ENCODE data around the gene EEF1G. TPM values are rescaled to one million over a fixed set of nuclear protein-coding genes. Genes with fewer than 3 reads are reported as not detected.

EEF1G gene
- total and polyA plus RNA-seq, 2 donors: 1,365 to 1,700 TPM

DNA sequence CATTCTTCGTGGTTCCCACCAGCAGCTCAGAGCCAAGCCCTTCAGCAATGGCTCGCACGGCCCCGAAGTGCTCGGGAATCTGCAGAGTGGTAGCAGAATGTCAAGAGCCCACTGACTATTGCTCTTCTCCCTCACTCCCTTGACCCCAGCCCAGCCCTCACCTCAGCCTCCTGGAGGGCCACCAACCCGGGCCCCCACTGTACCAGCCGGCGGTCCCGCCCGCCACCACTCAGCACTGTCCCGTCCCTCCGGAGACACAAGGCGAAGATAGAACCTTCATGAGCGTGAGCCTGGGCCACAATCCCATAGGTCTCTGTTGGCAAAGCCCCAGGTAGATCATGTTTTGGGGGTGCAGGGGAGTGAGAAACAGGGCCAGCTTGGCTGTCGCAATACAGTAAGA lies 32.2 kb upstream of the EEF1G start:
- Histone ChIP-seq H3K9me3 (ENCODE audit: control insufficient read depth in 2 of 2, insufficient read depth in 1 of 2, low read length in 1 of 2) (no peaks in the 10 kb centered on the region), H3K27me3 (ENCODE audit: control insufficient read depth in 2 of 2, insufficient read depth in 1 of 2, low read length in 1 of 2) (peaks cover 0 to 5% of the 10 kb centered on the region in 2 donors), H3K4me1 (ENCODE audit: control insufficient read depth in 2 of 2, insufficient read depth in 2 of 2, low read length in 2 of 2) (peaks cover 6 to 20% of the 10 kb centered on the region in 2 donors), H3K36me3 (ENCODE audit: control insufficient read depth in 2 of 2, insufficient read depth in 2 of 2, low read length in 1 of 2) (peaks cover 25 to 29% of the 10 kb centered on the region in 2 donors), H3K27ac (ENCODE audit: low read depth in 1 of 2, low read length in 1 of 2) (no peak overlapping the region), H3K4me3 (ENCODE audit: low read length in 2 of 2) (no peak overlapping the region)
- DNase-seq (ENCODE audit: low read depth in 6 of 9, low spot score in 9 of 9): no peak
- WGBS: 97% methylated on average over 15 of the region's 15 CpGs

DNA sequence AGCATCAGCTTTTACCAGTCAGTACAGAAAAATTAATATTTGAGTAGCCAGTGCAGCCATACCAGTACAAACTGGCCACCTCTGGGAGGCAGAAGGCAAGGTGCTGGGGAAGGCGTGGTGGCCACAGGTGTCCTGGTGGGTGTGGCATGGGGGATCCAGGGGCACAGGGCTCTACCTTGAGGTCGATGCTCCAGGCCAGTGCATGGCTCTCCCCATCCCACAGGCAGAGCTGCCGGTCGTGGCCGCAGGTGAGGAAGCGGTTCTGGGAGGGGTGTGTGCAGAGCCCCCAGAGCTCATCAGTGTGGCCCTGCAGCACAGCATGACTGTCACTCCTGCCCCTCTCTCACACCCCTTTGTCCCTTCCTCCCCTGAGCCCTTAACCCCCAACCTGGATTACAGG lies 31.8 kb upstream of the EEF1G start:
- H3K9me3 ChIP-seq (ENCODE audit: control insufficient read depth in 2 of 2, insufficient read depth in 1 of 2, low read length in 1 of 2): no peaks in the 10 kb centered on the region
- H3K36me3 ChIP-seq (ENCODE audit: control insufficient read depth in 2 of 2, insufficient read depth in 2 of 2, low read length in 1 of 2): peaks cover 25 to 26% of the 10 kb centered on the region in 2 donors
- no peak for DNase-seq (ENCODE audit: low read depth in 6 of 9, low spot score in 9 of 9)
- 95% methylated on average over 6 of the region's 6 CpGs for WGBS
- no peak overlapping the region for H3K27ac ChIP-seq (ENCODE audit: low read depth in 1 of 2, low read length in 1 of 2)
- peaks cover 0 to 5% of the 10 kb centered on the region in 2 donors for H3K27me3 ChIP-seq (ENCODE audit: control insufficient read depth in 2 of 2, insufficient read depth in 1 of 2, low read length in 1 of 2)
- no peak overlapping the region for H3K4me3 ChIP-seq (ENCODE audit: low read length in 2 of 2)
- peaks cover 6 to 22% of the 10 kb centered on the region in 2 donors for H3K4me1 ChIP-seq (ENCODE audit: control insufficient read depth in 2 of 2, insufficient read depth in 2 of 2, low read length in 2 of 2)

DNA sequence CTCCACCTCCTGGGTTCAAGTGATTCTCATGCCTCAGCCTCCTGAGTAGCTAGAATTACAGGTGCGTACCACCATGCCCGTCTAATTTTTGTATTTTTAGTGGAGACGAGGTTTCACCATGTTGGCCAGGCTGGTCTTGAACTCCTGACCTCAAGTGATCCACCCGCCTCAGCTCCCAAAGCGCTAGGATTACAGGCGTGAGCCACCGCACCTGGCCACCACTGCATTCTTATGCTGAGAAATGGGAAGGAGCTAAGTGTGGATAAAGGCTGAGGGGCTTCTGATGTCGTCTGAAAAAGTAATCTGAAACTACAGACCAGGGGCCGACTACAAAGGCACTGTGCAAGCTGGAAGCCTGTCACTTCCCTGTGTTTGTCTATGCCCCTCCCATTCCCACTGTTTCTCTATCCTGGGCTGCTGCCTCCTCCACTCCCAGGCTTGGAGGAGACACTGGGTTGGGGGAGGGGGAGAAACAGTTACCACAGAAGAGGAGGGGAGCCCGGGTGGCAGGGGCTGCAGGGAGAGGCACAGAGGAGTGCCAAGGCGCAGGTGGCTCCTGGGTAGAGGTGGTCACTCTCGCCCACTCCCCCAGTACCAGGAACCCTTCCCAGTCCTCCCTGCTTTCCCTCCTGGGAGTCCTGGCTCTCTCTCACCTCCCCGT lies 30.9 kb upstream of the EEF1G start:
- Histone ChIP-seq H3K36me3 (ENCODE audit: control insufficient read depth in 2 of 2, insufficient read depth in 2 of 2, low read length in 1 of 2) (peaks cover 19 to 28% of the 10 kb centered on the region in 2 donors), H3K27me3 (ENCODE audit: control insufficient read depth in 2 of 2, insufficient read depth in 1 of 2, low read length in 1 of 2) (peaks cover 0 to 5% of the 10 kb centered on the region in 2 donors), H3K9me3 (ENCODE audit: control insufficient read depth in 2 of 2, insufficient read depth in 1 of 2, low read length in 1 of 2) (no peaks in the 10 kb centered on the region), H3K4me3 (ENCODE audit: low read length in 2 of 2) (no peak overlapping the region), H3K27ac (ENCODE audit: low read depth in 1 of 2, low read length in 1 of 2) (no peak overlapping the region), H3K4me1 (ENCODE audit: control insufficient read depth in 2 of 2, insufficient read depth in 2 of 2, low read length in 2 of 2) (peaks cover 10 to 29% of the 10 kb centered on the region in 2 donors)
- 96% methylated on average over 13 of the region's 13 CpGs for WGBS
- no peak for DNase-seq (ENCODE audit: low read depth in 6 of 9, low spot score in 9 of 9)

DNA sequence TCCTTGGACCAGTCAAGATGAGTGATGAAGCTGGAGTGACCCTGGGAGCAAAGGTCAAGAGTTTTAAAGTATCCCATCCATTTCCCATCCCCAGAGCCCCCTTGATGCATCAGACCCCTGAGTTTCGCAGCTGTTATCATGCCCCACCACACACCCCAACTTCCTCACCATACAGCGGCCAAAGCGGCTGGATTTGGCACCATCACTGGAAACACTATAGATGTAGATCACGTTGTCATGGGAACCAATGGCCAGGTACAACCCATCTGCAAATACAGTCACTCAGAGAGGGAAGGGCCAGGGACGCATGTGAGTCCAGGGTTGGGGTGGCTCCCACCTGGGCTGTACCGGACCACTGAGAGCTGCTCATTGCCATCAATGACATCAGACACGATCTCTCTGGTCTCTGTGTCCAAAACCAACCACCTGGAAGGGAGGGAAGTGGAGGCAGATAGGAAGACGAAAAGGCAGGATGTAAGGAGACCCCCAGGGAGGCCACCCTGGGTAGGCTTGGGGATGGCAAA lies 30.1 kb upstream of the EEF1G start:
- 97% methylated on average over 8 of the region's 8 CpGs for WGBS
- Histone ChIP-seq H3K9me3 (ENCODE audit: control insufficient read depth in 2 of 2, insufficient read depth in 1 of 2, low read length in 1 of 2) (no peaks in the 10 kb centered on the region), H3K4me3 (ENCODE audit: low read length in 2 of 2) (no peak overlapping the region), H3K4me1 (ENCODE audit: control insufficient read depth in 2 of 2, insufficient read depth in 2 of 2, low read length in 2 of 2) (peaks cover 11 to 36% of the 10 kb centered on the region in 2 donors), H3K27me3 (ENCODE audit: control insufficient read depth in 2 of 2, insufficient read depth in 1 of 2, low read length in 1 of 2) (peaks cover 0 to 5% of the 10 kb centered on the region in 2 donors), H3K27ac (ENCODE audit: low read depth in 1 of 2, low read length in 1 of 2) (no peak overlapping the region), H3K36me3 (ENCODE audit: control insufficient read depth in 2 of 2, insufficient read depth in 2 of 2, low read length in 1 of 2) (peaks cover 19 to 32% of the 10 kb centered on the region in 2 donors)
- DNase-seq (ENCODE audit: low read depth in 6 of 9, low spot score in 9 of 9): no peak

DNA sequence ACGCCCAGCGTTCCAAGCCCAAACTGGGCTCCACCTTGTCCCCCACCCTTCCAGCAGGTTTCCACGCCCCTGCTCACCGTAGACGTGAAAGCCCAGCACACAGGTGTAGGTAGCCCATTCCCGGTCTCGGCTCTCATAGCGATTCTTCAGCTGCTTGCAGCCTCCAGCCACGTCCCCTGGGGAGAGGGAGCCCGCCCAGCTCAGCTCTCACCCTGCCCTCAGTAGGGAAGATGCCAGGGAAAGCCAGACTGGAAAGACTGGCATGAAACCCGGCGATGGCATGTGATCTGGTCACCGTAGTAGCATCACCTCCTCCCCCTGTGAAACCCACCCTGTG lies 29.3 kb upstream of the EEF1G start:
- H3K9me3 ChIP-seq (ENCODE audit: control insufficient read depth in 2 of 2, insufficient read depth in 1 of 2, low read length in 1 of 2): no peaks in the 10 kb centered on the region
- peak overlapping the region in 1 of 2 donors; percentile 100 for H3K4me3 ChIP-seq (ENCODE audit: low read length in 2 of 2)
- peaks cover 0 to 5% of the 10 kb centered on the region in 2 donors for H3K27me3 ChIP-seq (ENCODE audit: control insufficient read depth in 2 of 2, insufficient read depth in 1 of 2, low read length in 1 of 2)
- WGBS: 96% methylated on average over 13 of the region's 13 CpGs
- DNase-seq (ENCODE audit: low read depth in 6 of 9, low spot score in 9 of 9): no peak
- peaks cover 17 to 37% of the 10 kb centered on the region in 2 donors for H3K36me3 ChIP-seq (ENCODE audit: control insufficient read depth in 2 of 2, insufficient read depth in 2 of 2, low read length in 1 of 2)
- H3K4me1 ChIP-seq (ENCODE audit: control insufficient read depth in 2 of 2, insufficient read depth in 2 of 2, low read length in 2 of 2): peaks cover 15 to 44% of the 10 kb centered on the region in 2 donors
- no peak overlapping the region for H3K27ac ChIP-seq (ENCODE audit: low read depth in 1 of 2, low read length in 1 of 2)

DNA sequence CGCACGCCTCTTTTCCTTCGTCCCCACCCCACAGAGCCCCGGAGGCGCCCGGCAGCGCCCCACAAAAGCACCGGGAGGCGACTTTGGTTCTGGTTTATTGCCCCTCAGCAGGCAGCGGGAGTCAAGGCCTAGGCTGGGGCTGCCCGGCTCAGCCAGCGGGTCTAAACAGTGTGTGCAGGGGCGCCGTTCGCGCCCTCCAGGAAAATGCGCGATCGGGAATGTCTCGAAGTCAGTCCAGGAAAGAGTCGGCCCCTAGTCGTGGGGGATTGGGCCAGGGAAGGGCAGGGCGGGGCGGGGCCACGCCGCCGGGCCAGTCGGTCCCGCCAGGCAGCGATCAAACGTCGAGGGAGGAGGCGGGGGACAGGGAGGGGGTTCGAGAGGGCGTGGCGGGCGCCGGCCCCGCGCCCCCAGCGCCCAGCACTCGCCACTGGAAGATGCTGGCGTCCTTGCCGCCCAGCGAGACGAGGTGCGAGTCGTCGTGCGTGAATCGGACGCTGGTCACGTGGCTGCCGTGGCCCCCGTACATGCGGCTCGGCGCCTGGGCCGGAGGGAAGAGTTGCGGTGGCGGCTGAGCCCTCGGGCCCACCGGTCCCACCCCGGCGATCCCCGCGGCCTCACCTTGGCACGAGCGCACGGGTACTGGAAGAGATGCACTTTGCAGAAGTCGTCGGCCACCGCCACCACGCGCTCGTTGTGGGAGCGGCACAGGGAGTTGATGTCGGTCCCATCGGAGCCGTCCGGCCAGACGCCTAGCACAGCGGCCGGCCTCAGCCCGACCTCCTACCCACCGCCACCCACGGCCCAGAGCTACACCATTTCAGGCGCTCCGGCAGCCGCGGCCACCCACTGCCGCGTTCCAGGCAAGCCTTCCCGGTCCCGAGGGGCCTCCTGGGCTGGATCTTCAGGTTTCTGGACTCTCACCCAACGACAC lies 28.7 kb upstream of the EEF1G start:
- Histone ChIP-seq H3K36me3 (ENCODE audit: control insufficient read depth in 2 of 2, insufficient read depth in 2 of 2, low read length in 1 of 2) (peaks cover 21 to 44% of the 10 kb centered on the region in 2 donors), H3K4me1 (ENCODE audit: control insufficient read depth in 2 of 2, insufficient read depth in 2 of 2, low read length in 2 of 2) (peaks cover 15 to 48% of the 10 kb centered on the region in 2 donors), H3K9me3 (ENCODE audit: control insufficient read depth in 2 of 2, insufficient read depth in 1 of 2, low read length in 1 of 2) (no peaks in the 10 kb centered on the region), H3K27ac (ENCODE audit: low read depth in 1 of 2, low read length in 1 of 2) (peak overlapping the region; percentile 85 to 87), H3K4me3 (ENCODE audit: low read length in 2 of 2) (peak overlapping the region; percentile 90 to 100), H3K27me3 (ENCODE audit: control insufficient read depth in 2 of 2, insufficient read depth in 1 of 2, low read length in 1 of 2) (peaks cover 0 to 5% of the 10 kb centered on the region in 2 donors)
- WGBS: 52% methylated on average over 96 of the region's 96 CpGs
- DNase-seq (ENCODE audit: low read depth in 6 of 9, low spot score in 9 of 9): peak in 1 of 9 donors; percentile 44

DNA sequence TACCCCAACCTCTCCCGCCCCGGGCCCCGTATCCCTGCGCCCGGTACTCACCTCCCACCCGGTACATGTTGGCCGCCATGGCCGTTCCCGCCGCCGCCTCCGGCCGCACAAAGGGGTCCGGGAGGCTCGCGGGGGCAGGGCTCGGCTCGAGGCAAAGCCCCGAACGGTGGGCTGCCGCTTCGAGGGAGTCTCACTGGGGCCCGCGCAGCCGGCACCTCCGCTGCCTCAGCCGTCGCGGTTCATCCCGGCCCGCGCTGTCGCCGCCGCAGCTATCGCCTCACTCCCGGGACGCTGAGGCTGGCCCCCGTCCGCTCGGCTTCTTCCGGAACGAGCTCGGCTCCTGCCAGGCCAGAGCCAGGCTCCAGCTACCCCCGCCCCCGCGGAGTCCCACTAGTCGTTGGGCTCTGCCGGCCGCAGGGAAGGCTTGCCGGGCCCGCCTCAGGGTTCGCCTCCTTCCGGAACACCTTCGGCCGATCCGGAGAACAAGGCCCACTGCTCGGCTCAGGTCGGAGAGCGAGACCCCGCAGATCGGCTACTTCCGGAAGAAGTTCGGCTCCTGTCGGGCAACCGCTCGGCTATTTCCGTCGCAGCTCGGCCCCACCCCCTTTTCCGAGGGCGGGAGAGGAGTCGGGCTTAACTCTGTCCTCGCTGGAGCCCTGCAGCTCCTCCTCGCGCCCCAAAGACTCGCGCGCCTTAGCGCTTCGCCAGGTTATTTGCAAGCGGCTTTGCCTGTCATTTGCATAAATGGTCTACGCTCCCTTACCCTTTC lies 27.9 kb upstream of the EEF1G start, which contains the start of gene MTA2:
TSS of gene MTA2 (minus strand) at position 494 of the 769 bp plus-strand sequence. CDS start at position 79, 415 bp downstream.
- H3K27ac ChIP-seq (ENCODE audit: low read depth in 1 of 2, low read length in 1 of 2): peak within 1 kb of the TSS; percentile 87 to 95
- under 1% methylated on average over 83 of the region's 83 CpGs for WGBS
- H3K27me3 ChIP-seq (ENCODE audit: control insufficient read depth in 2 of 2, insufficient read depth in 1 of 2, low read length in 1 of 2): peaks cover 0 to 5% of the 10 kb centered on the region in 2 donors
- no peaks in the 10 kb centered on the region for H3K9me3 ChIP-seq (ENCODE audit: control insufficient read depth in 2 of 2, insufficient read depth in 1 of 2, low read length in 1 of 2)
- peak; percentile 93 to 99 (median 97) for DNase-seq (ENCODE audit: low read depth in 6 of 9, low spot score in 9 of 9)
- H3K4me3 ChIP-seq (ENCODE audit: low read length in 2 of 2): peak within 1 kb of the TSS; percentile 90 to 100
- peaks cover 15 to 48% of the 10 kb centered on the region in 2 donors for H3K4me1 ChIP-seq (ENCODE audit: control insufficient read depth in 2 of 2, insufficient read depth in 2 of 2, low read length in 2 of 2)
- H3K36me3 ChIP-seq (ENCODE audit: control insufficient read depth in 2 of 2, insufficient read depth in 2 of 2, low read length in 1 of 2): peaks cover 29 to 48% of the 10 kb centered on the region in 2 donors

DNA sequence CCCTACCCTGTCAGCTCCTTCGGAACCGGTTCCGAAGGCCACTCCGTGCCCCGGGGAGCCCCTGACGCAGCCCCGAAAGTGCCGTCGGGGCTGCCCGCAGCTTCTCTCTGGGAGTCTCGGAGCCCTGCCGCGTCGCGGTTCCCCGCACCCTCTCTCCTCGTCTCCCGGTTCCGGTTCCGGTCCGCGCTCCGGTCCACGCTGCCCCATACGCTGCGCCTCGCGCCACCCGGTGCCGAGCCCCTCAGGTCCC lies 27.4 kb upstream of the EEF1G start:
- H3K4me1 ChIP-seq (ENCODE audit: control insufficient read depth in 2 of 2, insufficient read depth in 2 of 2, low read length in 2 of 2): peaks cover 15 to 48% of the 10 kb centered on the region in 2 donors
- peak overlapping the region; percentile 87 to 95 for H3K27ac ChIP-seq (ENCODE audit: low read depth in 1 of 2, low read length in 1 of 2)
- peaks cover 33 to 50% of the 10 kb centered on the region in 2 donors for H3K36me3 ChIP-seq (ENCODE audit: control insufficient read depth in 2 of 2, insufficient read depth in 2 of 2, low read length in 1 of 2)
- peak in 1 of 9 donors; percentile 28 for DNase-seq (ENCODE audit: low read depth in 6 of 9, low spot score in 9 of 9)
- H3K27me3 ChIP-seq (ENCODE audit: control insufficient read depth in 2 of 2, insufficient read depth in 1 of 2, low read length in 1 of 2): peaks cover 0 to 5% of the 10 kb centered on the region in 2 donors
- under 1% methylated on average over 30 of the region's 30 CpGs for WGBS
- no peaks in the 10 kb centered on the region for H3K9me3 ChIP-seq (ENCODE audit: control insufficient read depth in 2 of 2, insufficient read depth in 1 of 2, low read length in 1 of 2)
- peak overlapping the region; percentile 90 to 100 for H3K4me3 ChIP-seq (ENCODE audit: low read length in 2 of 2)
